LNCAP (cell line): ENCODE measurements around the gene MAN1A1.

Experiments used
- TF ChIP-seq, protein P1 (sequence below): fragments of 450-650 bp; IDR thresholded peaks from 2 replicates; pipeline ENCODE4 v1.5.1; 2017; ENCODE audit warnings: mild to moderate bottlenecking

The MAN1A1 gene

DNA sequence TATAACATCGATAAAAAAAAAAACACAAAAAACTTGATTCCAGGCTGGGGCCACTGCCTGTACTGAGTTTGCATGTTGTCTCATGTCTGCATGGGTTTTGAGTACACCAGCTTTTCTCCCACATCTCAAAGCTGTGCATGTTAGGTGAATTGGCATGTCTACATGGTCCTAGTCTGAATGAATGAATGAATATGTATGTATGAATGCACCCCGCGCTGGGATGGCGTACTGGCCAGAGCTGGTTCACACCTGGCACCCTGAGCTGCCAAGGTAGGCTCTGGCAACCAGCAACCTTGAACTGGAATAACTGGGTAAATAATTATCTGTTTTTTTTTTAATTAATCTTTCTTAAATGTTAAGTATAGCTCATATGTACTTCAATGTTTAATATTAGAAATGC is 131.0 kb downstream of the MAN1A1 start:
- TF ChIP-seq, protein P1, sequence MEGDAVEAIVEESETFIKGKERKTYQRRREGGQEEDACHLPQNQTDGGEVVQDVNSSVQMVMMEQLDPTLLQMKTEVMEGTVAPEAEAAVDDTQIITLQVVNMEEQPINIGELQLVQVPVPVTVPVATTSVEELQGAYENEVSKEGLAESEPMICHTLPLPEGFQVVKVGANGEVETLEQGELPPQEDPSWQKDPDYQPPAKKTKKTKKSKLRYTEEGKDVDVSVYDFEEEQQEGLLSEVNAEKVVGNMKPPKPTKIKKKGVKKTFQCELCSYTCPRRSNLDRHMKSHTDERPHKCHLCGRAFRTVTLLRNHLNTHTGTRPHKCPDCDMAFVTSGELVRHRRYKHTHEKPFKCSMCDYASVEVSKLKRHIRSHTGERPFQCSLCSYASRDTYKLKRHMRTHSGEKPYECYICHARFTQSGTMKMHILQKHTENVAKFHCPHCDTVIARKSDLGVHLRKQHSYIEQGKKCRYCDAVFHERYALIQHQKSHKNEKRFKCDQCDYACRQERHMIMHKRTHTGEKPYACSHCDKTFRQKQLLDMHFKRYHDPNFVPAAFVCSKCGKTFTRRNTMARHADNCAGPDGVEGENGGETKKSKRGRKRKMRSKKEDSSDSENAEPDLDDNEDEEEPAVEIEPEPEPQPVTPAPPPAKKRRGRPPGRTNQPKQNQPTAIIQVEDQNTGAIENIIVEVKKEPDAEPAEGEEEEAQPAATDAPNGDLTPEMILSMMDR: no peak

- TF ChIP-seq, protein P1: no peak
Measured at GRCh38 chr6:119215885-119216590, 133.5 kb downstream of the MAN1A1 start.

DNA sequence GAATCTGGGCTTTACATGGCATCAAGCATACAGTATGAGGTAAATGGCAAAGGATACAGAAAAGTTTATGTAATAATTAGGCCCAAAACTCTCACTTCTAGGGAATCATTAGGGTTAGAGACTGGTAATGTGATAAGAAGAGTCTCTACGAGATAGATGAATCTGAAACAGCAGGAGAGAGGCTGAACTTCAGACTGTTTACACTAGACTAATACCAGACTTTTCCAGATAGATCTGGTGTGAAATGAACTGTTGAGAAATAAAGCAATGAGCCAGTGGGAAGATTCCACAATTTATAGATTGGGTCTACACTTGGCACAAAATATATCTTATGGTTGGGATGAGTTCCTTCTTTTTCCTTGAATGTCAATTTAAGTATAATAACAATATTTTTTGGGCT is 134.3 kb downstream of the MAN1A1 start:
- TF ChIP-seq, protein P1: no peak

GRCh38 chr6:119210596-119210995 is 139.0 kb downstream of the MAN1A1 start:
- TF ChIP-seq, protein P1: no peak

GRCh38 chr6:119209452-119210205 is 139.9 kb downstream of the MAN1A1 start:
- TF ChIP-seq, protein P1: no peak

GRCh38 chr6:119207971-119208725 is 141.4 kb downstream of the MAN1A1 start:
- TF ChIP-seq, protein P1: no peak

DNA sequence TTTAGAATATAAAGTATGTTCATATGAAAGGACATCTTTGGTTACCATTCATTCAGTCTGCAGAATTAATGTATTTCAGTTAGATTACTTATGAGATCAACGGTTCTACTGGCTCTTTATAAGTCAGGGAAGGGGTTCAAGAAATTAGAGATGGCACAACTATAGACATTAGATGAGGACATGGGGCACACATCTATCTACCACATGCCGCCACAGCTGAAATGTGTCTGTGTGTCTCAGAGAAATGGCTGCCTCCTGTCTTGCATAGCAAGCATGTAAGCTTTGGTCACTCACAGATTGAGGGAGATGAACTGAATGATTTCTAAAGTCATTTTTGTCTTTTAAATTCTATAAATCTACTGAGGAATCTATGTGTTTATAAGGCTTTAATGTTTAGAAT is 142.2 kb downstream of the MAN1A1 start:
- TF ChIP-seq, protein P1: no peak
